Measurements from ENCODE around the gene LARP6.
"Not testable (repeated sequence)": the region's sequence is repeated elsewhere in the genome, so short reads cannot be mapped to it uniquely, and the experiment has no call there.

Gene LARP6

GRCh38 chr15:70829371-70830166, 24.4 kb downstream of the LARP6 start:
- ATAC-seq = no peak

GRCh38 chr15:70827721-70828120, 26.2 kb downstream of the LARP6 start:
- ATAC-seq = no peak

- ATAC-seq = no peak
Measured at GRCh38 chr15:70826634-70827033, 27.3 kb downstream of the LARP6 start.

GRCh38 chr15:70825841-70826240, 28.1 kb downstream of the LARP6 start:
- no peak for ATAC-seq

DNA sequence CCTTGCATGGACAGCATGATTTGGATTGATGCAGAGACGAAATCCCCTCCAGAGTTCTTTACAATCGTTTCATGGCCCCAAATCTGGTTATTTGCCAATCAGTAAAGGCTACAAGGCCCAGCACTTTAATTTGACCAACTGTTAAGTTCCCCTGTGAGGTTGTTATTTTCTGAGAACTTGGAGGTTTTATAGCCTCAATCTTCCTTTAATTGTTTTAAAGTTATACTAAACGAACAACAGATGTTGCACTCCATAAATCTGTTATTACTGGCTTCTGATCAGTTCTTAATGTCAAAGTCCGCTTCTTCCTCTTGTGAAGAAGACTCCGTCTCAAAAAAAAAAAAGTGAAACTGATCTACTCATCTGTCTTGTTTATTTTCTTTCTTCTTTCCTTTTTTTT, 30.8 kb downstream of the LARP6 start:
- ATAC-seq = no peak

- ATAC-seq = no peak
Measured at GRCh38 chr15:70820214-70820613, 33.7 kb downstream of the LARP6 start.

- no peak for ATAC-seq
Measured at GRCh38 chr15:70818580-70818979, 35.4 kb downstream of the LARP6 start.

GRCh38 chr15:70817266-70817665, 36.7 kb downstream of the LARP6 start:
- no peak for ATAC-seq

DNA sequence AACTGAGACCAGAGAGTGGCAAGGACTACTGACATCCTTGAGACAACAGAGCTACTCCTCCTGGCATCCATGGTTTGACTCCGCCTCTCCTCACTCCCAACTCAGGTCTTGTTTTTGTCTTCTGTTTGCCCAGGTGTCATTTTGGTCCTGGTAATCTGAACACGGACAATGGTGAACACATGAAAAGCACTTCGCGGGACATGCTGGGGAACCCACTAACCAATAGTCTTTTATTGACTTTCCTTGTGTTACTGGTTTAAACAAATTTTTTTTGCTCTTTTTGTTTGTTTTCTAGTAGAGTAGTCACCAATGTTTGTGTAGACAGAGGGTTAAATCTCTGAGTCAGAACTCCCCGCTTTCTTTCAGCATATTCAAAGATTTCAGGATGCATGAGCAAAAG, 38.4 kb downstream of the LARP6 start:
- no peak for ATAC-seq

GRCh38 chr15:70815011-70815410, 38.9 kb downstream of the LARP6 start:
- not testable (repeated sequence) for ATAC-seq

DNA sequence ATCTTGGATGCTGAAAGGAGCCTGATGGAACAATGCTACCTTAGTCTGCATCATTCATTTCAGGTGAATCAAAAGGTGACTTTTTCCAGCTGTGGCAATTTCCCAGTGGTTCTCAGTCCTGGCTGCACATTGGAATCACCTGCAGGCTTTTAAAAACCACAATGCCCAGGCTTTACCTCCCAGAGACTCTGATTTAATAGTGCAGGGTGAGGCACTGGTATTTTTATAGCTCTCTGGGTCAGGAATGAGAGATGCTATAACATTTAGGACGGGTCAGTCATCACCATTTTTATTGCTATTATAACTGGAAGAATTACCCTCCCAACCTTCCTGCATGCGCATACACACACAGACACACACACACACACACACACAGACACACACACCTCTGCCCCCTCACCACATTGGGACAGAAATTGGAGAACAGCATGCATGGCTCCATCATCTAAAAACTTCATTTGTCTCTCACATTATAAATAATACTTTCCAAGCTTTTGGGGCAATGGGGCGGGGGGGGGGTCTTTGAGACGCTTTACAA, 41.1 kb downstream of the LARP6 start:
- no peak for ATAC-seq

GRCh38 chr15:70810916-70811578, 42.9 kb downstream of the LARP6 start:
- ATAC-seq = no peak

GRCh38 chr15:70806992-70807712, 46.8 kb downstream of the LARP6 start:
- no peak for ATAC-seq

DNA sequence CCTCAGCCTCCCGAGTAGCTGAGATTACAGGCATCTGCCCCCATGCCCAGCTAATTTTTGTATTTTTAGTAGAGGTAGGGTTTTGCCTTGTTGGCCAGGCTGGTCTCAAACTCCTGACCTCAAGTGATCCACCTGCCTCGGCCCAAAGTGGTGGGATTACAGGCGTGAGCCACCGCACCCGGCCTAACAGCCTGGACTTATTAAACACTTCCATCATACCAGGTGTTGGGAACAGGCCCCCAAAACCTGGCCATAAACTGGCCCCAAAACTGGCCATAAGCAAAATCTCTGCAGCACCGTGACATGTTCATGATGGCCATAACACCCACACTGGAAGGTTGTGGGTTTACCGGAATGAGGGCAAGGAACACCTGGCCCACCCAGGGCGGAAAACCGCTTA, 49.6 kb downstream of the LARP6 start:
- not testable (repeated sequence) for ATAC-seq

GRCh38 chr15:70802629-70803028, 51.3 kb downstream of the LARP6 start:
- no peak for ATAC-seq

GRCh38 chr15:70801109-70801508, 52.8 kb downstream of the LARP6 start:
- ATAC-seq = no peak

GRCh38 chr15:70799667-70800450, 54.1 kb downstream of the LARP6 start:
- ATAC-seq = no peak

- no peak for ATAC-seq
Measured at GRCh38 chr15:70797464-70797863, 56.5 kb downstream of the LARP6 start.

GRCh38 chr15:70796516-70797310, 57.2 kb downstream of the LARP6 start:
- no peak for ATAC-seq

DNA sequence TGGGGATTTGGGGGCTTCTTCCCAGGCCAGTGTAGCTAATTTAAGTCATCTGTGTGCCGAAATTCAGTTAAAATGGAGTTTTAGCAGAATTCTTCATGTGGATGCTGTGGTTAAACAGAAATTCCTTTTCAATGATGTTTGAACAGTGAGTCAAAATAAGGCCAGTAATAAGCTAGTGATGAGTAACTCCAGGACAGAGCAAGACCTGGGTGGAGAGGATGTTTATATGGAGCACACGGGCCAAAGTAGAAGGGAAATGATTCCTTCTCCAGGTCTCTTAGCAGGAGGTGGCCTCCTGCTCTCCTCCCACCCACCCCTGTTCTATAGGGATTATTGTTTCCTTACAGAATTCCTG, 58.7 kb downstream of the LARP6 start:
- ATAC-seq = no peak

DNA sequence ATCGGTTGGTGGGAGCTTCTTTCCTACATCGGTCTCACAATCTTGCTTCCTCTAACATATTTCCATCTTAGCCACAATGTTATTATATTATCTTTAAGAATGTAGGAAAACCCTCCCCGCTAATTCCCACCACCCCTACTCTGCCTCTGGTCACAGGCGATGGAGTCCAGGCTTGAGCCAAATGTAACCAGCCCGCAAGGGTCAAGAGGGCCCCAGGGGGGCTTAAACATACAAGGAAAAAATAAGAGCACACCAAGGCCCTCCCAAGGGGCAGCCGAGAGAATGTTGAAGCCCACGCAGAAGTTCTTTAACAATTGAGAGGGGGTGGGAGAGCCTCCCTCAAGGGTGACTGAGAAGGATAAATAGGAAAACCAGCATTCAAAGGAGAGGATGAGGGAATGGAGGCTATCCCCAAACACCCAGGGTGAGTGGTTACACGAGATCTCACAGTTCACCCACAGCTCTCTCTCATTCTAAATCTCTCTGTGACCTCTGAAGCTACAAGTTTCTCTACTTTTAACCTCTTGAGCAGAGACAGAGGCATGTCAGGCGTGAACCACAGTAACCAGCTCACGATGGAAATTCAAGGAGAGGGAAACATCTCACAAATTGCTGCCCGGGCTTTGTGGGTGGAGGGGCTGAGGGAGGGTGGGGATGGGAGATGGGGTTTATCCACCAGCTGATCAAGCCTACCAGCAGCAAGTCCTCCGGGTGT, 59.2 kb downstream of the LARP6 start:
- ATAC-seq = no peak
